Measurements from ENCODE around the gene DDIT3. TPM values are rescaled to one million over a fixed set of nuclear protein-coding genes. Genes with fewer than 3 reads are reported as not detected.
"Not testable (repeated sequence)": the region's sequence is repeated elsewhere in the genome, so short reads cannot be mapped to it uniquely, and the experiment has no call there.

The DDIT3 gene
- total RNA-seq, 1 donor: 29.4 TPM

- no peak for DNase-seq (ENCODE audit: low read depth in 2 of 3, low spot score in 2 of 3)
These were observed 5.5 kb downstream of the DDIT3 start for GRCh38 chr12:57514720-57515407.

GRCh38 chr12:57514246-57514645 is 6.1 kb downstream of the DDIT3 start:
- DNase-seq (ENCODE audit: low read depth in 2 of 3, low spot score in 2 of 3): not testable (repeated sequence)

- DNase-seq (ENCODE audit: low read depth in 2 of 3, low spot score in 2 of 3): not testable (repeated sequence)
These were observed 6.6 kb downstream of the DDIT3 start for GRCh38 chr12:57513677-57514076.

GRCh38 chr12:57513266-57513665 is 7.0 kb downstream of the DDIT3 start:
- DNase-seq (ENCODE audit: low read depth in 2 of 3, low spot score in 2 of 3): no peak

- no peak for DNase-seq (ENCODE audit: low read depth in 2 of 3, low spot score in 2 of 3)
These were observed 7.6 kb downstream of the DDIT3 start for GRCh38 chr12:57512665-57513064.

GRCh38 chr12:57511588-57512325 is 8.6 kb downstream of the DDIT3 start:
- DNase-seq (ENCODE audit: low read depth in 2 of 3, low spot score in 2 of 3): no peak

- no peak for DNase-seq (ENCODE audit: low read depth in 2 of 3, low spot score in 2 of 3)
These were observed 9.2 kb downstream of the DDIT3 start for GRCh38 chr12:57511161-57511560.

GRCh38 chr12:57507796-57508195 is 12.5 kb downstream of the DDIT3 start:
- DNase-seq (ENCODE audit: low read depth in 2 of 3, low spot score in 2 of 3): not testable (repeated sequence)

GRCh38 chr12:57506541-57506940 is 13.8 kb downstream of the DDIT3 start:
- not testable (repeated sequence) for DNase-seq (ENCODE audit: low read depth in 2 of 3, low spot score in 2 of 3)

- DNase-seq (ENCODE audit: low read depth in 2 of 3, low spot score in 2 of 3): not testable (repeated sequence)
These were observed 17.9 kb downstream of the DDIT3 start for GRCh38 chr12:57502311-57502969.

- DNase-seq (ENCODE audit: low read depth in 2 of 3, low spot score in 2 of 3): no peak
These were observed 20.1 kb downstream of the DDIT3 start for GRCh38 chr12:57500213-57500612.

GRCh38 chr12:57498571-57498970 is 21.7 kb downstream of the DDIT3 start:
- no peak for DNase-seq (ENCODE audit: low read depth in 2 of 3, low spot score in 2 of 3)

GRCh38 chr12:57498132-57498502 is 22.2 kb downstream of the DDIT3 start:
- no peak for DNase-seq (ENCODE audit: low read depth in 2 of 3, low spot score in 2 of 3)

GRCh38 chr12:57497223-57498131 is 22.8 kb downstream of the DDIT3 start:
- no peak for DNase-seq (ENCODE audit: low read depth in 2 of 3, low spot score in 2 of 3)

GRCh38 chr12:57496822-57497221 is 23.5 kb downstream of the DDIT3 start:
- no peak for DNase-seq (ENCODE audit: low read depth in 2 of 3, low spot score in 2 of 3)

GRCh38 chr12:57495051-57495701 is 25.1 kb downstream of the DDIT3 start:
- DNase-seq (ENCODE audit: low read depth in 2 of 3, low spot score in 2 of 3): not testable (repeated sequence)

- peak in 2 of 3 donors; percentile 33 to 48 for DNase-seq (ENCODE audit: low read depth in 2 of 3, low spot score in 2 of 3)
These were observed 28.7 kb downstream of the DDIT3 start for GRCh38 chr12:57491393-57492280.

- no peak for DNase-seq (ENCODE audit: low read depth in 2 of 3, low spot score in 2 of 3)
These were observed 30.2 kb downstream of the DDIT3 start for GRCh38 chr12:57490126-57490525.

GRCh38 chr12:57489157-57489641 is 31.1 kb downstream of the DDIT3 start:
- no peak for DNase-seq (ENCODE audit: low read depth in 2 of 3, low spot score in 2 of 3)
